AG04449 (cell line): ENCODE data around the gene TBC1D8.

Source experiments
- CTCF ChIA-PET: fragments of 350-600 bp; formaldehyde crosslinking; extraction: SDS; loops from one replicate; lab custom pipeline; 2021; ENCODE audit warnings: antibody characterized with exemption; lab: Yijun Ruan, JAX
- POLR2A ChIA-PET: fragments of 400-600, 350-600 bp; formaldehyde crosslinking; extraction: SDS; loops from one replicate; lab custom pipeline; 2020; ENCODE audit warnings: antibody characterized with exemption, inconsistent platforms; lab: Yijun Ruan, JAX
- DNase-seq: peaks from one replicate; pipeline ENCODE4 v3.0.0-alpha.2; 2010; ENCODE audit warnings: low read depth, low spot score
- H3K4me3 ChIP-seq: 2 replicates; pipeline ENCODE4 v1.5.1; 2011; ENCODE audit warnings: low read depth, mild to moderate bottlenecking, control low read depth, low read length
- TF ChIP-seq, protein P1 (sequence below): IDR thresholded peaks from one replicate; pipeline ENCODE4 v1.5.1; 2011; ENCODE audit warnings: mild to moderate bottlenecking, moderate library complexity, low read length, control low read depth, inconsistent platforms; ENCODE audit not compliant: insufficient read depth; ENCODE audit errors: missing control alignments

The TBC1D8 gene

DNA sequence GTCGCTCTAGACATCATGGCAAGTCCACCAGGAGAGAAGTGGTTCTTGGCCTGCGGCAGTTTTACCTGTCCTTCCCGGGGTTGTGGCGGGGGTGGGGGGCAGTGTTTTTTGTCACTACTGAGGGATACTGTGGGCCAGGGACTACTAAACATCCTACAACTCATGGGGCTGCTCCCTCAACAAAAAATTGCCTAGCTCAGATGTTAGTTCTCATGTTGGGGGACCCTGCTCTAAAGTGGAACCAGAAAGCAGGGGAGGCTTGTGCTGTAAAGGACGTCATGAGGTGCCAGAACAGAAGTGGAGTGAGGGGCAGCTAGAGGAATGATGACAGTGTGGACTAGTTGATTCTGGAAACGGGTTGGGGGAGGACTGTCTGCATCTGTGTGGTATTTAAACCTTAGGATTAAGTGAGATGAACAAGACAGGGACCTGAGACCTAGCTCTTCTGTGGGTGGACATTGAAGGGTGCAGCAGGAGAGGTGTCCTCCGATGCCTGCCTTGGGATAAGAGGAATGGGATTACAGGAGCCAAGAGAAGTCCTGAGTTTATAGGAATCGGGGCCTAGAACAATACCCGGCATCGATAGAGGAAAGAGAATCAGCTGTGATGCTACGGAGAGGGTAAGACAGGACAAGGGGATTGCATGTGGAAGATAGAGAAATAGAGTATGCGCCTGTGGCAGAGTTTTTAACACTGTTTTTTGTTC, 146.4 kb downstream of the TBC1D8 start:
- TF ChIP-seq, protein P1, sequence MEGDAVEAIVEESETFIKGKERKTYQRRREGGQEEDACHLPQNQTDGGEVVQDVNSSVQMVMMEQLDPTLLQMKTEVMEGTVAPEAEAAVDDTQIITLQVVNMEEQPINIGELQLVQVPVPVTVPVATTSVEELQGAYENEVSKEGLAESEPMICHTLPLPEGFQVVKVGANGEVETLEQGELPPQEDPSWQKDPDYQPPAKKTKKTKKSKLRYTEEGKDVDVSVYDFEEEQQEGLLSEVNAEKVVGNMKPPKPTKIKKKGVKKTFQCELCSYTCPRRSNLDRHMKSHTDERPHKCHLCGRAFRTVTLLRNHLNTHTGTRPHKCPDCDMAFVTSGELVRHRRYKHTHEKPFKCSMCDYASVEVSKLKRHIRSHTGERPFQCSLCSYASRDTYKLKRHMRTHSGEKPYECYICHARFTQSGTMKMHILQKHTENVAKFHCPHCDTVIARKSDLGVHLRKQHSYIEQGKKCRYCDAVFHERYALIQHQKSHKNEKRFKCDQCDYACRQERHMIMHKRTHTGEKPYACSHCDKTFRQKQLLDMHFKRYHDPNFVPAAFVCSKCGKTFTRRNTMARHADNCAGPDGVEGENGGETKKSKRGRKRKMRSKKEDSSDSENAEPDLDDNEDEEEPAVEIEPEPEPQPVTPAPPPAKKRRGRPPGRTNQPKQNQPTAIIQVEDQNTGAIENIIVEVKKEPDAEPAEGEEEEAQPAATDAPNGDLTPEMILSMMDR = no peak
- DNase-seq = no peak
- CTCF ChIA-PET = interaction anchor here (1.0 to 6.4 kb wide), 6 partner anchors 8 to 395 kb away, joined by 3 to 47 read pairs (median 10); no protein-coding TSS in a partner anchor
- peak overlapping the region; percentile 19 for H3K4me3 ChIP-seq
- POLR2A ChIA-PET = no interaction called here

DNA sequence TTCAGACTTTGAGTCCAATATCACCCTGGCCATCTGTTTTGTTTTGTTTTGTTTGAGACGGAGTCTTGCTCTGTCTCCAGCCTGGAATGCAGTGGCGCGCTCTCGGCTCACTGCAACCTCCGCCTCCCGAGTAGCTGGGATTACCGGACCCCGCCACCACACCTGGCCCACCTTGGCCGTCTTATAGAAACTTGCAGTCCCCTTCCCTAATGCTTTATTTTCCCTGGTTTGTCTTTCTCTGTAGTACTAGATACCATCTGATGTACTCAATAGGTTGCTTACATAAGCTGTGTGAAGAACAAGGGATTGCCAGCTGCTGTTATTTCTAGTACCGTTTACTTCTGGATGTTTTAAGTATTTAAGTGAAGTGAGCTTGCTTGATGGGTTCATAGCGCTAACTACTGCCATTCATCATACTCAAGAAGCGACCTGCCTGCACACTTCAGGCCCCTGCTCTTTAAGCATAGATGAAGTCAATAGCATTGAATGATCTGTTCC, 147.9 kb downstream of the TBC1D8 start:
- DNase-seq = no peak
- CTCF ChIA-PET = interaction anchor here (0.6 to 6.4 kb wide), 9 partner anchors 9 to 396 kb away, joined by 3 to 47 read pairs (median 7); no protein-coding TSS in a partner anchor
- H3K4me3 ChIP-seq = peak overlapping the region; percentile 70
- POLR2A ChIA-PET = interaction anchor here (0.6 to 2.0 kb wide), 4 partner anchors 9 to 261 kb away, joined by 3 to 10 read pairs (median 6); no protein-coding TSS in a partner anchor
- TF ChIP-seq, protein P1 = no peak

DNA sequence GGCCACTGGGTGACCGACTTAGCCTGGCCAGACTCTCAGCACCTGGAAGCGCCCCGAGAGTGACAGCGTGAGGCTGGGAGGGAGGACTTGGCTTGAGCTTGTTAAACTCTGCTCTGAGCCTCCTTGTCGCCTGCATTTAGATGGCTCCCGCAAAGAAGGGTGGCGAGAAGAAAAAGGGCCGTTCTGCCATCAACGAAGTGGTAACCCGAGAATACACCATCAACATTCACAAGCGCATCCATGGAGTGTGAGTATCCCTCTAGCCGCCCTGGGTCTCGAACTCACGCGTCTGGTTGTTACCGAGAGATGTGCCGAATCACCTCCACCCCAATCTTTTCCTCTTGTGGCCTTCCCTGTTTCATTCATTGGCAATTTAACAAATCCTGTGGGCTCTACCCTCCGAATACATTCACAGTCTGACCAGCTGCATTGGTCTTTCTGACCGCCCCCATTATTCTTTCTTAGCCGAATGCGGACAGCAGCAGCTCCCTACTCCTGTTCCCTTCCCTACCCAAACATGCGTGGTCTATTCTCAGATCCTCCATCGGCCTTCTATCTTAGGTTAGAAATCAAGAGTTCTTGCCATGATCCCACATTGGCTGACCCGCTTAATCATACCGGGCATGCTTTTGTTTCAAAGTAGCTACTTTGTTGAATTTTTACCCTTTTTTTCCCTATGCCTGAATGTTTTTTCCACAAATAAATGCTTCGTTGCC, 148.5 kb downstream of the TBC1D8 start:
- CTCF ChIA-PET = interaction anchor here (0.6 to 6.4 kb wide), 11 partner anchors 10 to 396 kb away, joined by 3 to 47 read pairs (median 7); no protein-coding TSS in a partner anchor
- H3K4me3 ChIP-seq = peak overlapping the region; percentile 70
- POLR2A ChIA-PET = interaction anchor here (1.0 to 2.0 kb wide), 6 partner anchors 9 to 398 kb away, joined by 3 to 10 read pairs (median 5); no protein-coding TSS in a partner anchor
- TF ChIP-seq, protein P1 = no peak
- no peak for DNase-seq

DNA sequence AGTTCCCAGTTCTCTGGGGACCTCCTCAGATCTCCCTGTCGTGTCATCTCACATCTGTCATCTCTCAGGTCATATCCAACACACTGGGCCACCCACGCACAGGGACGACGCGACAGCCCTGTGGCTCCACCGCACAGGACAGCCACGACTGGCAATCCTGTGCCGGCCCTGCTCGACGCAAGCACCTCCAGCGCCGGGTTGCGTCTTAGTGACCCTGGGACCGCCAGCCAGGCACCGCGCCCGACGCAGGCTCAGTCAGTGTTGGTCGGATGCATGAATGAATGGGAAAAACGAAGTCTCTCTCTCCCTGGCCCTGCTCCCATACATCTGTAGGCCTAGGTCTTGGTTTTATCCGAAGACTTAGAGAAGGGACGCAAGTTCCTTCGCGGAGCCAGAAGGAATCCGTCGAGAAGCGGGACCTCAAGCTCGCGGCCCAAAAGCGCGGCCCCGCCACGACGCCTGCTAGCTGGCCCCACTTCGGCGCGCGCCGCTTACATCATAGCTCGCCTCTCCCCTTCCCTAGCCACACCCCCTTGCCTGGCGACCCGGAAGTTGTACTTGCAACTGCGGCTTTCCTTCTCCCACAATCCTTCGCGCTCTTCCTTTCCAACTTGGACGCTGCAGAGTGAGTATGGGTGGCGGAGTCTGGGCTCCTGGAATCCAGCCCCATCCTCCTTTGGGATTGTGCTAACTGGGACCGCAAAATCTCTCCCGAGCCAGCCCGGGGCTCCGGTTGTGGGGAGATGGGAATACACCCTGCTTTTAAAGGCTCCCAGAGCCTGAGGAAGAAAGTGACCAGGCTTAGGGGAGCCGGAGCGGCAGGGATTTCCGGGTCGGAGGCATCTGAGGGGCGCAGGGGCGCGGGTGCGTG, 149.3 kb downstream of the TBC1D8 start, which contains the start of gene RPL31:
Gene RPL31 (plus strand): TSS at position 599 of the 871 bp plus-strand sequence. CDS start 413 bp downstream, outside the sequence.
- TF ChIP-seq, protein P1 = no peak
- CTCF ChIA-PET = interaction anchor here (0.7 to 6.4 kb wide), 8 partner anchors 11 to 395 kb away, joined by 3 to 47 read pairs (median 5); no protein-coding TSS in a partner anchor
- POLR2A ChIA-PET = interaction anchor here (0.6 to 2.0 kb wide), 10 partner anchors 9 to 439 kb away, joined by 3 to 10 read pairs (median 3); partner anchors contain the start of gene PDCL3
- H3K4me3 ChIP-seq = peak within 1 kb of the TSS; percentile 70
- peak; percentile 80 for DNase-seq

DNA sequence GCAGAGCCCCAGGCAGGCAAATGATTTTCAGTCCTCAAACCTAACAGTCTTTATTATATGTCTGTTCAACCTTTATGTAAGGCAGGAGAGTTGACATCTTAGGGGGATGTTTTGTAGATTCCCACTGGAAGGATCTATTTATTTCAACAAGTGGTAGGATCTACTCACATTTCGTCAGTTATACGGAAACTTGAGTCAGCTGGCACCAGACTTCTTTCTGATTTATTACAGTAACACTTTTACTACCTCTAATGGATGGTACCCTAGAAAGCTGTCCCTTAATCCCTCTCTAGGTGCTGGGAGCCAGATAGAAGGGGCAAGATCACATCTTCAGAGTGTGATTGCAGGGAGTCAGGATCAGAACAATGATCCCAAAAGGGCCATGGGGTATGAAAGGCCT, 151.2 kb downstream of the TBC1D8 start:
- DNase-seq = no peak
- no peak overlapping the region for H3K4me3 ChIP-seq
- TF ChIP-seq, protein P1 = no peak
- CTCF ChIA-PET = interaction anchor here (0.6 to 2.7 kb wide), 3 partner anchors 42 to 390 kb away, joined by 4 to 11 read pairs (median 8); no protein-coding TSS in a partner anchor
- POLR2A ChIA-PET = no interaction called here
